K562 (cell line): Measurements from ENCODE around the gene PRDM11. TPM values are rescaled to one million over a fixed set of nuclear protein-coding genes. Genes with fewer than 3 reads are reported as not detected.

Source experiments
- ARID3A ChIP-seq: IDR thresholded peaks from 2 replicates; pipeline ENCODE4 v1.6.1; 2012; ENCODE audit warnings: low read depth, low read length, improper control_type of control experiment, borderline replicate concordance
- BCOR ChIP-seq: fragments of 450-650 bp; IDR thresholded peaks from 2 replicates; pipeline ENCODE4 v1.6.1; 2016
- CTBP1 ChIP-seq: fragments of 450-650 bp; IDR thresholded peaks from 2 replicates; pipeline ENCODE4 v1.6.1; 2016; ENCODE audit warnings: borderline replicate concordance
- E2F8 ChIP-seq: fragments of 450-650 bp; IDR thresholded peaks from 2 replicates; pipeline ENCODE4 v1.7.1; 2018; ENCODE audit warnings: mild to moderate bottlenecking, low read depth; ENCODE audit not compliant: partially characterized antibody
- GABPB2 ChIP-seq: fragments of 250-450 bp; sonication (Bioruptor Pico); conservative IDR thresholded peaks from 2 replicates; pipeline ENCODE4 v1.5.1; 2021; ENCODE audit warnings: mild to moderate bottlenecking
- NR2F6 ChIP-seq: fragments of 450-650 bp; formaldehyde crosslinking; IDR thresholded peaks from 2 replicates; pipeline ENCODE4 v1.4.0; 2020; ENCODE audit warnings: mild to moderate bottlenecking
- RBM25 ChIP-seq: fragments of 200-400 bp; formaldehyde crosslinking; IDR thresholded peaks from 2 replicates; pipeline ENCODE4 v1.6.1; 2018; ENCODE audit warnings: low read length, low read depth, moderate library complexity; ENCODE audit not compliant: severe bottlenecking
- SETDB1 ChIP-seq: IDR thresholded peaks from one replicate; pipeline ENCODE4 v1.6.1; 2012; ENCODE audit warnings: low read length, control low read depth, inconsistent platforms
- SMC3 ChIP-seq: conservative IDR thresholded peaks from 2 replicates; pipeline ENCODE4 v1.6.1; 2011; ENCODE audit warnings: low read depth, low read length, improper control_type of control experiment; ENCODE audit not compliant: insufficient read depth
- TCFL5 ChIP-seq: fragments of 250-450 bp; sonication (Bioruptor Pico); conservative IDR thresholded peaks from 2 replicates; pipeline ENCODE4 v1.6.1; 2021; ENCODE audit warnings: mild to moderate bottlenecking, moderate library complexity, matching md5 sums
- TRIM25 ChIP-seq: fragments of 450-650 bp; IDR thresholded peaks from 2 replicates; pipeline ENCODE4 v1.7.0; 2016; ENCODE audit warnings: borderline replicate concordance
- TSHZ1 ChIP-seq: fragments of 250-450 bp; sonication (Bioruptor Pico); IDR thresholded peaks from 2 replicates; pipeline ENCODE4 v1.4.0; 2020; ENCODE audit warnings: mild to moderate bottlenecking, moderate library complexity
- ZFP36 ChIP-seq: fragments of 150-350 bp; IDR thresholded peaks from 2 replicates; pipeline ENCODE4 v1.6.1; 2018; ENCODE audit warnings: low read length, low read depth; ENCODE audit not compliant: partially characterized antibody
- ZNF395 ChIP-seq: fragments of 200-800 bp; sonication (Bioruptor generic); IDR thresholded peaks from 2 replicates; pipeline ENCODE4 v1.6.1; 2017; ENCODE audit warnings: missing genetic modification characterization, missing compliant biosample characterization
- polyA plus RNA-seq, 8 experiments: library from polyadenylated mRNA; depleted of rRNA in 4 of 8; stranded (reverse) in 5 of 8; unstranded in 3 of 8; fragments of >200 nt; fragmentation: Nextera tagmentation in 2 of 8; fragmentation: Illumina TruSeq in 1 of 8; extraction: Ambion mirVana in 2 of 8; extraction: Trizol in 1 of 8; gene quantifications; 2 replicates each; pipeline versions ENCODE4 v1.2.1 to v1.2.3, GENCODE V29; 2011 to 2014; ENCODE audit warnings: inconsistent platforms in 1 of 8, missing spikeins in 1 of 8
- total RNA-seq, 7 experiments: library from RNA; depleted of rRNA in 6 of 7; stranded (reverse); fragments of >200 nt in 6 of 7; fragmentation: Illumina TruSeq in 2 of 7; extraction: Trizol in 2 of 7; gene quantifications; 2 replicates each; pipeline versions ENCODE4 v1.2.1 to v1.2.3, GENCODE V29; 2011 to 2021; ENCODE audit warnings: low replicate concordance in 1 of 7

Gene PRDM11
- total and polyA plus RNA-seq, 9 of the 15 experiments (the other 6 are each of a cell fraction or from before 2014, with no cell fraction given) = 0.01 to 1.1 (median 0.29) TPM

GRCh38 chr11:45105233-45105983 lies 41.0 kb upstream of the PRDM11 start (continued):
- TF ChIP-seq SMC3 = peak; percentile 86
- peak; percentile 13; the same call in 1 of the 2 replicates for TF ChIP-seq BCOR
- TF ChIP-seq ZFP36 = peak; percentile 44
- TF ChIP-seq TSHZ1 (CRISPR knock-in tag) = no peak
- no peak for TF ChIP-seq ZNF395 (CRISPR knock-in tag)
- TF ChIP-seq RBM25 = peak; percentile 8
- no peak for TF ChIP-seq TCFL5 (CRISPR knock-in tag)
- TF ChIP-seq ARID3A = no peak
- TF ChIP-seq GABPB2 = no peak
- TF ChIP-seq TRIM25 = no peak
- no peak for TF ChIP-seq NR2F6 (CRISPR knock-in tag)
- TF ChIP-seq E2F8 = no peak
- TF ChIP-seq CTBP1 = peak; percentile 32; the same call in 1 of the 2 replicates
- no peak for TF ChIP-seq SETDB1
